Liver (tissue), 9 donors: ENCODE data around the gene RARRES1. TPM values are rescaled to one million over a fixed set of nuclear protein-coding genes. Genes with fewer than 3 reads are reported as not detected.

Source experiments
- DNase-seq: peaks from one replicate; pipeline ENCODE4 v3.0.0-alpha.2; 2017; ENCODE audit warnings: low spot score
- H3K27ac ChIP-seq, 2 donors: one replicate each; pipeline ENCODE4 v1.7.0; 2013; ENCODE audit warnings: inconsistent platforms in 2 of 2, low read length in 2 of 2, control low read depth in 1 of 2, low read depth in 1 of 2, mild to moderate bottlenecking in 1 of 2
- H3K27me3 ChIP-seq, 4 donors: one replicate each; pipeline versions ENCODE4 v1.6.1 to v1.7.0; 2013; ENCODE audit warnings: low read length in 3 of 4, inconsistent platforms in 1 of 4, mild to moderate bottlenecking in 1 of 4, moderate library complexity in 1 of 4; ENCODE audit not compliant: control insufficient read depth in 4 of 4, insufficient read depth in 4 of 4
- H3K36me3 ChIP-seq, 4 donors: one replicate each; pipeline versions ENCODE4 v1.6.1 to v1.7.0; 2013; ENCODE audit warnings: low read length in 3 of 4, mild to moderate bottlenecking in 3 of 4, low read depth in 1 of 4, moderate library complexity in 1 of 4; ENCODE audit not compliant: control insufficient read depth in 4 of 4, insufficient read depth in 3 of 4
- H3K4me1 ChIP-seq, 4 donors: one replicate each; pipeline versions ENCODE4 v1.6.1 to v1.7.0; 2013; ENCODE audit warnings: low read length in 3 of 4, mild to moderate bottlenecking in 3 of 4, moderate library complexity in 1 of 4; ENCODE audit not compliant: control insufficient read depth in 4 of 4, insufficient read depth in 4 of 4
- H3K4me3 ChIP-seq, 3 donors: one replicate each; pipeline versions ENCODE4 v1.6.1 to v1.7.0; 2013; ENCODE audit warnings: low read length in 3 of 3, control low read depth in 1 of 3, low read depth in 1 of 3, mild to moderate bottlenecking in 1 of 3
- H3K9ac ChIP-seq, 2 donors: one replicate each; pipeline ENCODE4 v1.7.0; 2013; ENCODE audit warnings: low read length in 2 of 2, mild to moderate bottlenecking in 2 of 2, moderate library complexity in 2 of 2, control low read depth in 1 of 2, low read depth in 1 of 2
- H3K9me3 ChIP-seq, 4 donors: one replicate each; pipeline versions ENCODE4 v1.6.1 to v1.7.0; 2013; ENCODE audit warnings: low read length in 3 of 4; ENCODE audit not compliant: control insufficient read depth in 4 of 4
- ATF3 ChIP-seq: IDR thresholded peaks from 2 replicates; pipeline ENCODE4 v1.6.1; 2016; ENCODE audit warnings: antibody characterized with exemption
- EGR1 ChIP-seq, 2 donors: IDR thresholded peaks; 2 replicates each; pipeline ENCODE4 v1.6.1; 2016 to 2018; ENCODE audit warnings: antibody characterized with exemption in 2 of 2, low read depth in 2 of 2
- FOXA1 ChIP-seq: IDR thresholded peaks from 2 replicates; pipeline ENCODE4 v1.6.1; 2016; ENCODE audit warnings: antibody characterized with exemption
- FOXA2 ChIP-seq: IDR thresholded peaks from 2 replicates; pipeline ENCODE4 v1.6.1; 2016; ENCODE audit warnings: antibody characterized with exemption
- GABPA ChIP-seq, 2 donors: IDR thresholded peaks in 1 of 2; conservative IDR thresholded peaks in 1 of 2; 2 replicates each; pipeline ENCODE4 v1.6.1; 2016; ENCODE audit warnings: antibody characterized with exemption in 2 of 2, mild to moderate bottlenecking in 1 of 2, moderate library complexity in 1 of 2
- HNF4A ChIP-seq, 2 donors: conservative IDR thresholded peaks; 2 replicates each; pipeline ENCODE4 v1.6.1; 2016; ENCODE audit warnings: antibody characterized with exemption in 2 of 2, mild to moderate bottlenecking in 2 of 2
- HNF4G ChIP-seq: IDR thresholded peaks from 2 replicates; pipeline ENCODE4 v1.6.1; 2016; ENCODE audit warnings: antibody characterized with exemption
- JUND ChIP-seq, 2 donors: IDR thresholded peaks; 2 replicates each; pipeline ENCODE4 v1.6.1; 2016; ENCODE audit warnings: antibody characterized with exemption in 2 of 2
- MAX ChIP-seq: IDR thresholded peaks from 2 replicates; pipeline ENCODE4 v1.6.1; 2016; ENCODE audit warnings: antibody characterized with exemption
- NR2F2 ChIP-seq: IDR thresholded peaks from 2 replicates; pipeline ENCODE4 v1.6.1; 2016; ENCODE audit warnings: antibody characterized with exemption
- RAD21 ChIP-seq, 2 donors: IDR thresholded peaks; 2 replicates each; pipeline ENCODE4 v1.6.1; 2016; ENCODE audit warnings: antibody characterized with exemption in 2 of 2, mild to moderate bottlenecking in 2 of 2
- RXRA ChIP-seq, 2 donors: IDR thresholded peaks; 2 replicates each; pipeline ENCODE4 v1.6.1; 2017 to 2018; ENCODE audit warnings: antibody characterized with exemption in 2 of 2, mild to moderate bottlenecking in 1 of 2
- SP1 ChIP-seq: IDR thresholded peaks from 2 replicates; pipeline ENCODE4 v1.6.1; 2018; ENCODE audit warnings: antibody characterized with exemption, mild to moderate bottlenecking
- TAF1 ChIP-seq: conservative IDR thresholded peaks from 2 replicates; pipeline ENCODE4 v1.6.1; 2016; ENCODE audit warnings: antibody characterized with exemption, mild to moderate bottlenecking
- YY1 ChIP-seq: IDR thresholded peaks from 2 replicates; pipeline ENCODE4 v1.6.1; 2016; ENCODE audit warnings: antibody characterized with exemption, mild to moderate bottlenecking
- WGBS: extraction: QIAGEN DNeasy Blood & Tissue Kit; methylation state at CpG from one replicate; pipeline ENCODE4 v1.1.7; 2013; 5-methylcytosine and 5-hydroxymethylcytosine counted together
- polyA plus RNA-seq, 2 donors: library from polyadenylated mRNA; stranded (reverse) in 1 of 2; unstranded in 1 of 2; fragments of 200-250 nt in 1 of 2; fragments of >200 nt in 1 of 2; fragmentation: Nextera tagmentation in 1 of 2; extraction: Ambion mirVana in 1 of 2; gene quantifications; one replicate each; pipeline versions ENCODE4 v1.2.1 to v1.2.3, GENCODE V29; 2013 to 2015
- total RNA-seq, 2 donors: library from RNA; depleted of rRNA; stranded (reverse); fragments of >200 nt; gene quantifications; one replicate each; pipeline ENCODE4 v1.2.3, GENCODE V29; 2014
- TF ChIP-seq, protein P1 (sequence below): fragments of 150-350 bp; IDR thresholded peaks from 2 replicates; pipeline ENCODE4 v1.5.1; 2017; ENCODE audit warnings: improper control_type of control experiment, low read depth, low read length; ENCODE audit not compliant: missing input control
- TF ChIP-seq, protein P2 (sequence below): IDR thresholded peaks from 2 replicates; pipeline ENCODE4 v1.6.1; 2016; ENCODE audit warnings: antibody characterized with exemption, mild to moderate bottlenecking
- TF ChIP-seq, protein P3 (sequence below): IDR thresholded peaks from 2 replicates; pipeline ENCODE4 v1.6.1; 2016; ENCODE audit warnings: antibody characterized with exemption
- donor health status: healthy.
- donor health status: healthy.
- donor health status: healthy.
- donor health status: healthy.
- donor health status: healthy.

RARRES1 gene
- total and polyA plus RNA-seq, 4 donors, result 0.92 to 6.9 (median 2.4) TPM

- TF ChIP-seq, protein P1, sequence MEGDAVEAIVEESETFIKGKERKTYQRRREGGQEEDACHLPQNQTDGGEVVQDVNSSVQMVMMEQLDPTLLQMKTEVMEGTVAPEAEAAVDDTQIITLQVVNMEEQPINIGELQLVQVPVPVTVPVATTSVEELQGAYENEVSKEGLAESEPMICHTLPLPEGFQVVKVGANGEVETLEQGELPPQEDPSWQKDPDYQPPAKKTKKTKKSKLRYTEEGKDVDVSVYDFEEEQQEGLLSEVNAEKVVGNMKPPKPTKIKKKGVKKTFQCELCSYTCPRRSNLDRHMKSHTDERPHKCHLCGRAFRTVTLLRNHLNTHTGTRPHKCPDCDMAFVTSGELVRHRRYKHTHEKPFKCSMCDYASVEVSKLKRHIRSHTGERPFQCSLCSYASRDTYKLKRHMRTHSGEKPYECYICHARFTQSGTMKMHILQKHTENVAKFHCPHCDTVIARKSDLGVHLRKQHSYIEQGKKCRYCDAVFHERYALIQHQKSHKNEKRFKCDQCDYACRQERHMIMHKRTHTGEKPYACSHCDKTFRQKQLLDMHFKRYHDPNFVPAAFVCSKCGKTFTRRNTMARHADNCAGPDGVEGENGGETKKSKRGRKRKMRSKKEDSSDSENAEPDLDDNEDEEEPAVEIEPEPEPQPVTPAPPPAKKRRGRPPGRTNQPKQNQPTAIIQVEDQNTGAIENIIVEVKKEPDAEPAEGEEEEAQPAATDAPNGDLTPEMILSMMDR, result no peak
These were observed 4.2 kb downstream of the RARRES1 start (continued) for GRCh38 chr3:158728061-158728377.

DNA sequence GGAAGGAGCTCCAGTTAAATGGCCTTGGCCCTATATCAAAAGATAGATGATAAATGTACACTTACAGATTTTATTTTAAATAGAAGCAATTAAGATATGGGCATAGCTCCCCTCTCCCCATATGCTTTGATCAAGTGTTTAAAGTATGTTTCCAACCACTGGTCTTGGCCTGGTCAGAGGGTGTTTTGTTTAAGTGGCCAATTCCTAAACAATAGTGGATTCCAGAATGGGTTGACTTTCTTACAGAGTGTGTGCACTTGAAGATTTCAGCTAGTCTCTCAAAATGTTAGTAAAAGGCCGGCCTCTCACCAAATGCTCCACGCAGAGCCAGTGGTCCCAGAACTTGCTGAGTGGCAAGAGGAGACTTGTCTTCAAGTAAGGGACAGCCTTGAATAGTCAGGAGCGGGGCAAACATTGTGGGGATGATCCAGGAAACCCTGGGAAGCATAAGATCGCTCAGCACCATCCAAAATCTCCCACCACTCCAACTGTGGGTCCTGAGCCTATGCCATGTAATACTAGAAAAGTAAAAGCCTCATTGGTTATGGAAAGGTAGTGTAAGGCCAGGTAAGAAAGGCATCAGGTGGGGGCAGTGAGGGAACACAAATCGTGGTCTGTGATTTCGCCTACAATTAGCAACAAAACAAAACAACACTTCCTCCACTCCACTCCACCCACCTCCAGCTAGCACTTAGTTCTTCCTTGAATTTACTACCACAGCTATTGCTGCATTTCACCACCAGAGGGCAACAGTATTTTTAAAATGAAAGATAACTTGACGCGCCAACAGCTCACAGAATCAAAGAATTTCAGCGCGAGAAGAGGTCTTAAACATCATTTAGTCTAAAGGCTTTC is 4.8 kb downstream of the RARRES1 start:
- Histone ChIP-seq H3K9ac (no peak overlapping the region), H3K4me3 (no peak overlapping the region), H3K27ac (no peak overlapping the region), H3K4me1 (peaks cover 6 to 39% (median 31%) of the 10 kb centered on the region in 4 donors), H3K27me3 (no peaks in the 10 kb centered on the region), H3K9me3 (no peaks in the 10 kb centered on the region), H3K36me3 (no peaks in the 10 kb centered on the region)
- DNase-seq, result peak; percentile 61
- 32% methylated on average over 10 of the region's 10 CpGs for WGBS
- TF ChIP-seq NR2F2 (no peak), SP1 (no peak), RXRA (IDR thresholded peaks at IDR 0.05) (no peak), HNF4A (conservative IDR thresholded peaks at IDR 0.05) (no peak), EGR1 (IDR thresholded peaks at IDR 0.05; ENCODE audit: low read depth in 2 of 2) (no peak), YY1 (no peak), HNF4G (no peak), GABPA (IDR thresholded peaks at IDR 0.05 in 1 of 2, conservative IDR thresholded peaks at IDR 0.05 in 1 of 2) (no peak), FOXA2 (peak; percentile 9), FOXA1 (no peak), JUND (IDR thresholded peaks at IDR 0.05) (no peak), MAX (peak; percentile 24), RAD21 (IDR thresholded peaks at IDR 0.05) (peak; percentile 85 to 86), ATF3 (no peak), TAF1 (no peak)
- TF ChIP-seq, protein P2, sequence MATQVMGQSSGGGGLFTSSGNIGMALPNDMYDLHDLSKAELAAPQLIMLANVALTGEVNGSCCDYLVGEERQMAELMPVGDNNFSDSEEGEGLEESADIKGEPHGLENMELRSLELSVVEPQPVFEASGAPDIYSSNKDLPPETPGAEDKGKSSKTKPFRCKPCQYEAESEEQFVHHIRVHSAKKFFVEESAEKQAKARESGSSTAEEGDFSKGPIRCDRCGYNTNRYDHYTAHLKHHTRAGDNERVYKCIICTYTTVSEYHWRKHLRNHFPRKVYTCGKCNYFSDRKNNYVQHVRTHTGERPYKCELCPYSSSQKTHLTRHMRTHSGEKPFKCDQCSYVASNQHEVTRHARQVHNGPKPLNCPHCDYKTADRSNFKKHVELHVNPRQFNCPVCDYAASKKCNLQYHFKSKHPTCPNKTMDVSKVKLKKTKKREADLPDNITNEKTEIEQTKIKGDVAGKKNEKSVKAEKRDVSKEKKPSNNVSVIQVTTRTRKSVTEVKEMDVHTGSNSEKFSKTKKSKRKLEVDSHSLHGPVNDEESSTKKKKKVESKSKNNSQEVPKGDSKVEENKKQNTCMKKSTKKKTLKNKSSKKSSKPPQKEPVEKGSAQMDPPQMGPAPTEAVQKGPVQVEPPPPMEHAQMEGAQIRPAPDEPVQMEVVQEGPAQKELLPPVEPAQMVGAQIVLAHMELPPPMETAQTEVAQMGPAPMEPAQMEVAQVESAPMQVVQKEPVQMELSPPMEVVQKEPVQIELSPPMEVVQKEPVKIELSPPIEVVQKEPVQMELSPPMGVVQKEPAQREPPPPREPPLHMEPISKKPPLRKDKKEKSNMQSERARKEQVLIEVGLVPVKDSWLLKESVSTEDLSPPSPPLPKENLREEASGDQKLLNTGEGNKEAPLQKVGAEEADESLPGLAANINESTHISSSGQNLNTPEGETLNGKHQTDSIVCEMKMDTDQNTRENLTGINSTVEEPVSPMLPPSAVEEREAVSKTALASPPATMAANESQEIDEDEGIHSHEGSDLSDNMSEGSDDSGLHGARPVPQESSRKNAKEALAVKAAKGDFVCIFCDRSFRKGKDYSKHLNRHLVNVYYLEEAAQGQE, result no peak
- TF ChIP-seq, protein P1, result peak; percentile 94
- TF ChIP-seq, protein P3, sequence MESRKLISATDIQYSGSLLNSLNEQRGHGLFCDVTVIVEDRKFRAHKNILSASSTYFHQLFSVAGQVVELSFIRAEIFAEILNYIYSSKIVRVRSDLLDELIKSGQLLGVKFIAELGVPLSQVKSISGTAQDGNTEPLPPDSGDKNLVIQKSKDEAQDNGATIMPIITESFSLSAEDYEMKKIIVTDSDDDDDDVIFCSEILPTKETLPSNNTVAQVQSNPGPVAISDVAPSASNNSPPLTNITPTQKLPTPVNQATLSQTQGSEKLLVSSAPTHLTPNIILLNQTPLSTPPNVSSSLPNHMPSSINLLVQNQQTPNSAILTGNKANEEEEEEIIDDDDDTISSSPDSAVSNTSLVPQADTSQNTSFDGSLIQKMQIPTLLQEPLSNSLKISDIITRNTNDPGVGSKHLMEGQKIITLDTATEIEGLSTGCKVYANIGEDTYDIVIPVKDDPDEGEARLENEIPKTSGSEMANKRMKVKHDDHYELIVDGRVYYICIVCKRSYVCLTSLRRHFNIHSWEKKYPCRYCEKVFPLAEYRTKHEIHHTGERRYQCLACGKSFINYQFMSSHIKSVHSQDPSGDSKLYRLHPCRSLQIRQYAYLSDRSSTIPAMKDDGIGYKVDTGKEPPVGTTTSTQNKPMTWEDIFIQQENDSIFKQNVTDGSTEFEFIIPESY, result no peak
